GM12874 (cell line): Measurements from ENCODE around the gene GNG4.

Experiments used
- CTCF ChIP-seq: IDR thresholded peaks from 2 replicates; pipeline ENCODE4 v1.5.1; 2011; ENCODE audit warnings: low read depth, mild to moderate bottlenecking, control low read depth, low read length, moderate library complexity; ENCODE audit not compliant: insufficient read depth

Gene GNG4

GRCh38 chr1:235599536-235599935 is 50.0 kb downstream of the GNG4 start:
- TF ChIP-seq CTCF = no peak

DNA sequence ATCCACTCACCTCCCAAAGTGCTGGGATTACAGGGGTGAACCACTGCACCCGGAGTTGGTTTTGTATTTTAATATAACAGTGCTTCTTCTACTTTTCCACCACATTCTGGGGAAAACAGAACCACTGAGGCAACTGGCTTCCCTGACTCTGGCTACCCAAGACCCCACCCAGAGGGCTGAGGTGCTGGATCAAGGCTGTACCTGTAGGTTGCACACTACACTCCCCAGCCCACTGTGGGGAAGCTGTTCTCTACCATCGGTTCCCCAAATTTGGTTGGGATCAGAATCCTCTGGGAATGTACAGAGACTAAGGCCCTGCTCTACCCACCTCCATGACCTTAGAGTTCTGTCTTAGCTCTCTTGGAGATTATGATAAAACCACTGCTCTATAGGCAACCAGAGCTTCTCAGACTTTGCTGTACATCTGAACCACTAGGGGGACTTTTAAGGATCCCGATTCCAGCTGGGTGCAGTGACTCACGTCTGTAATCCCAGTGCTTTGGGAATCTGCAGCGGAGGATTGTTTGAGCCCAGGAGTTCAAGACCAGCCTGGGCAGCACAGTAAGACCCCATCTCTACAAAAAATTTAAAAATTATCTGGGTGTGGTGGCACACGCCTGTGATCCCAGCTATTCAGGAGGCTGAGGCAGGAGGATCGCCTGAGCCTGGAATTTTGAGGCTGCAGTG is 51.6 kb downstream of the GNG4 start:
- TF ChIP-seq CTCF = peak; percentile 23; the same call in 1 of the 2 replicates

DNA sequence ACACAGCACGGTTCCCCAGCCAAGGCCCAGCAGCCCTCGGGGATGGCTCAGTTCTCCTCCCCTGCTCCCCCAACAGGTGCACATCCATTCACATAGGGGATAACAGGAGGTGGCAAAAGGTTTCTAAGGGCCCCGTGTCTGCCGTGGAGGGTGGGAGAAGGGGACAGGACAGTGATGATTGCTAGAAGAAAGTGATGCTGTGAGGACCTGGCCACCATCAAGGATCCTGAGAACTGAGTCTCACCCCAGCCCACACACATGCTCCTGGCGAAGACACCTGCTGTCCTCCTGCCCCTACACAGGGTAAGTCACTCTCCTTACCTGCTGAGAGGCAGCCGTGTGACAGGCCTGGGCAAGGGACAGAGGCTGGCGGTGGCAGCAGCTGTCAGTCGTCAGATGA is 54.5 kb downstream of the GNG4 start:
- TF ChIP-seq CTCF = no peak

DNA sequence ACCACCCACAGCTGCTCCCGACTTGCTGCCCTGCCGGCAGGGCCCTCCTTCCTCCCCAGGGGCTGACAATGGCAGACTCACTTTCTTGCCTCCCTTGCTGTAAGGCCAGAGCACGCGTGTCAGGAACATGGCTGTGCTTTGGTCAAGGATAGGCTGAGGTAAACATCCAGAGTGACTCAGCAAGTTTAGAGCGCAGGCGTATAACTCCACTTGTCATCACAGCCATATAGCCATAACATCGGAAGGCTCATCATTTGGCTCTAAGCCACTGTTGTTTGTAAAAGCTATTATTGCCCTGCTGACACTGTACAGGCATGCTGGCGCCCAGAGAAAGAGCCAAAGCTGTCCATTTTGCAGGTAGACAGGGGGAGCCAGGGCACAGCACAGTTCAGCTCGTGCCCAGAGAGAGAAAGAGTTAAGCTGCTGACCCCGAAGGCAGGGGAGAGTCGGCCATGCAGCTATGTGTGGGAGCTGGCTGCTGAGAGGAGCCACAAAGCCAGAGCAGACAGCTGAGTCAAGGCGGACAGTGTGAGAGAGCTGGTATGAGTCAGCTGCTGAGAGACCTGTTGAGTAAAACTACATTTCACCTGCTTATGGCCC is 60.6 kb downstream of the GNG4 start:
- no peak for TF ChIP-seq CTCF

- no peak for TF ChIP-seq CTCF
These were observed 61.4 kb downstream of the GNG4 start for GRCh38 chr1:235588156-235588555.

- no peak for TF ChIP-seq CTCF
These were observed 62.6 kb downstream of the GNG4 start for GRCh38 chr1:235586992-235587391.

- no peak for TF ChIP-seq CTCF
These were observed 63.2 kb downstream of the GNG4 start for GRCh38 chr1:235586413-235586812.

DNA sequence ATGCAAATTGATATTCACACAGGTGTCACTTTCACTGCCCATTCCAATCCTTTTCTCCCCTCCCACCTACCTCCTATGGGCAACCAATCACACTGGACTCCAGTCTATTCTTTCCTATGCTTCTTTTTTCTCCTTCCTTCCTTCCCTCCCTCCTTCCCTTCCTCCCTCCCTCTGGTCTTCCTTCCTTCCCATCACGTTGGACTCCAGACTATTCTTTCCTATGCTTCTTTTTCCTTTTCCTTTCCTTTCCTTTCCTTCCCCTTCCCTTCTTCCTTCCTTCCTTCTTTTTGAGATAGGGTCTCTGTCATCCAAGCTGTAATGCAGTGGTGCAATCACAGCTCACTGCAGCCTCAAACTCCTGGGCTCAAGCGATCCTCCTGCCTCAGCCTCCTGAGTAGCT is 64.6 kb downstream of the GNG4 start:
- no peak for TF ChIP-seq CTCF
